GM12891 (cell line): ENCODE data around the gene CDK2.
A peak's percentile ranks its signal among the peaks of the same experiment; 100 is the strongest.

ENCODE experiments used
- POLR2A ChIP-seq: IDR thresholded peaks from 2 replicates; pipeline ENCODE4 v1.6.1; 2011; ENCODE audit warnings: low read depth, low read length, control low read depth
- POLR2AphosphoS5 ChIP-seq: IDR thresholded peaks from 2 replicates; pipeline ENCODE4 v1.6.1; 2011; ENCODE audit warnings: low read depth, low read length, control low read depth

- TF ChIP-seq POLR2A (peak; percentile 70), POLR2AphosphoS5 (peak; percentile 56; the same call in 1 of the 2 replicates)
Observed at GRCh38 chr12:55966408-55967281, at the start of gene CDK2.
